Activated T-helper 17 cell treated with anti-CD3 and anti-CD28 coated beads, Interleukin-2, amount 50 U/mL, for 72 hours (primary cell): ENCODE results near the gene USP2. TPM values are rescaled to one million over a fixed set of nuclear protein-coding genes. Genes with fewer than 3 reads are reported as not detected.

Experiments used
- ATAC-seq: fragments of 150-1000 bp; cut with Tn5 transposase; replicated peaks from 2 replicates; pipeline ENCODE4 v1.10.0; 2021; ENCODE audit warnings: mild to moderate bottlenecking, moderate library complexity
- H3K27ac Mint-ChIP-seq: one replicate; pipeline ENCODE4 v1.8.0; 2022; ENCODE audit warnings: mixed read lengths
- H3K27me3 Mint-ChIP-seq: one replicate; pipeline ENCODE4 v1.8.0; 2022; ENCODE audit warnings: mixed read lengths
- H3K36me3 Mint-ChIP-seq: one replicate; pipeline ENCODE4 v1.8.0; 2022; ENCODE audit warnings: low read depth, mild to moderate bottlenecking, mixed read lengths
- H3K4me1 Mint-ChIP-seq: one replicate; pipeline ENCODE4 v1.8.0; 2022; ENCODE audit warnings: mixed read lengths
- H3K4me3 Mint-ChIP-seq: one replicate; pipeline ENCODE4 v1.8.0; 2022; ENCODE audit warnings: mild to moderate bottlenecking, mixed read lengths
- H3K9me3 Mint-ChIP-seq: one replicate; pipeline ENCODE4 v1.8.0; 2022; ENCODE audit warnings: mixed read lengths
- total RNA-seq, 2 donors: library from RNA; stranded (reverse); gene quantifications; one replicate each; pipeline ENCODE4 v1.2.3, GENCODE V29; 2022

Gene USP2
- total RNA-seq, 2 donors from 2014 or later: 0.52 to 1.3 TPM

DNA sequence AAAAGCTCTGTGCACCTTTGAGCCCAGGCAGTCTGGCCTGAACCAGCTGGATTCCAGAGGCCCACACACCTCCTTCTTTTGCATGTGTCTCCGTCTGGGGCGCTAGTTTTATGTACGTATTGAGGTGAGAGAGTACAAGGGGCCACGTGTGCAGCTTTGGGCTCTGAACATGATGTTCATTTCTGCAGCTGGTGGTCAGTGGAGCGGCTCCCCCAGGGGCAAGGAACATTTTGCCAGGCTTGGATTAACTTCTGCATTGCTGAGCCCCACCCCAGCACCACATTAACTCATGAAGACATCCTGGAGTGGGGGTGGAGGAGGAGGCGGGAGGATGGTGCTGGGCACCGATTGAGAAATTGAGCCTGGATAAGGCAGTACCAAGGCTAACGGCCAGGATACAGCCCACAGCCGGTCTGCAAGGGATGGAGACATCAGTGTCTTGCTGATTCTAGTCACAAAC is 13.8 kb downstream of the USP2 start:
- H3K27ac Mint-ChIP-seq: no peak overlapping the region
- ATAC-seq: no peak
- H3K27me3 Mint-ChIP-seq: peaks cover 37% of the 10 kb centered on the region
- H3K4me3 Mint-ChIP-seq: no peak overlapping the region
- H3K4me1 Mint-ChIP-seq: peaks cover 4% of the 10 kb centered on the region
- H3K36me3 Mint-ChIP-seq: no peaks in the 10 kb centered on the region
- peaks cover 3% of the 10 kb centered on the region for H3K9me3 Mint-ChIP-seq

DNA sequence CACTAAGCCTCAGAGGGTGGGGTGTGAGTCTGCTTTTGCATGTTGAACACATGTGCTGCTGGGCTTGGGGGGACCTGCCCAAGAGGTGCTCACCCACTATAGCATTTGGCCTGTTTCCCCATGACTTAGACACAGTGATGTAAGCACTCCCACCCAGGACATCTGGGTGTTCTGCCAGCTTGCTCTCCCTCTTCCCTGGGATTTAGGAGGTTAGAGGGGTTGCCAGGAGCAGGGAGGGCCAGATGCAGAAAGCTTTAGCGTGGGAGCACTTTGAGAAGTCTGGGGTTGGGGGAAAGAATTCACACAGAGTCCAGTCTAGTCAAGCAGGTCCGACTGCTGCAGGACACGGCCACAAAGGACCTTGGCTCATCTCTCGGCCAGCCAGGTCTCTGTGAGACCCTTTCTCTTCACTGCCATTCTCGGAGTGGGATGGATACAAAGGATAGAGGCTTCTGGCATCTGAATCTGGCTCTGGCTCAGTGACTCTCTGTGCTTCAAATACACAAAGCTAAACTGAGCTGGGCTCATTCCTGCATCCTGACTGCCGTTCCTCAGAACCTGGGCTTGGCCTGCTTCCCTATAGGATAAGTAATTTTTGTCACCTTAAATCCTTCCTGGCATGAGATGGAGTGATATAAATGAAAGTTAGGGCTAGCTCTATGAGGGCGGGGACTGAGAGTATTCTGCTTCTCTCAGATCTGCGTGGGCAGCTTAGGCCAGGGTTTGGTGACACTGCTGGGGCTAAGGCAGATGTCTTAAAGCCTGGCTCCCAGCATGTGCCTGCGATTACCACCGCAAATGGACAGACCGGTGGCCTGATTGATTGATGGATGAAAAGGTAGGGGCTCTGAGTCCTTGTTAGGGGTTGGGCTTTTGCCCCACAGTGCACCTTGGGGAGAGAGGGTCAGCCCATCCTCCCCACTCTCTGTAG is 14.5 kb downstream of the USP2 start:
- H3K9me3 Mint-ChIP-seq: peaks cover 3% of the 10 kb centered on the region
- no peak overlapping the region for H3K27ac Mint-ChIP-seq
- H3K4me1 Mint-ChIP-seq: peaks cover 4% of the 10 kb centered on the region
- H3K36me3 Mint-ChIP-seq: no peaks in the 10 kb centered on the region
- no peak overlapping the region for H3K4me3 Mint-ChIP-seq
- ATAC-seq: no peak
- peaks cover 44% of the 10 kb centered on the region for H3K27me3 Mint-ChIP-seq

DNA sequence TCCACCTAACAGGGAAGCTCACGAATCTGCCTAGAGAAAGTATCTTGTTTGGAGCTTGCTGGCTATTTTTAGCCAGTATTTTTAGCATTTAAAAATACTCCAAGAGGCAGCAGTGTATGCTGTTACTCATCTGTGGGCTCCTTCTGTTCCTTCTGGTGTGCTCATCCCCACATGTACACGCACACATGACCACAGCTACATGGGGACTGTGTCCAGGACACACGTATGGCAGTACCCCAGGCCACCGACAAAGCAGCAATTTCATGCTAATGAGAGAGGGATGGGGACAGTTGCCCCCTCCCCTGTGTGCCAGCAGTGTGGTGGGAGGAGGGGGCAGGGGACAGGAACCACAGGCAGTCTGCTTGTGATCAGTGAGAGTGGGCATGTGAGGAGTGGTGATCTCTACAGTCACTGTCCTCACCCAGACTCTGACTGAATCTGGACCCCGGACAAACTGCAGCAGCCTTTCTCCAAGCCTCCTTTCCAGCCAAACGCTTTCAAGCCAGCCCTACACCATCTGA is 16.4 kb downstream of the USP2 start:
- H3K27ac Mint-ChIP-seq: no peak overlapping the region
- H3K4me1 Mint-ChIP-seq: peaks cover 4% of the 10 kb centered on the region
- peak overlapping the region; percentile 70 for H3K4me3 Mint-ChIP-seq
- no peaks in the 10 kb centered on the region for H3K36me3 Mint-ChIP-seq
- H3K9me3 Mint-ChIP-seq: peaks cover 3% of the 10 kb centered on the region
- no peak for ATAC-seq
- peaks cover 39% of the 10 kb centered on the region for H3K27me3 Mint-ChIP-seq

DNA sequence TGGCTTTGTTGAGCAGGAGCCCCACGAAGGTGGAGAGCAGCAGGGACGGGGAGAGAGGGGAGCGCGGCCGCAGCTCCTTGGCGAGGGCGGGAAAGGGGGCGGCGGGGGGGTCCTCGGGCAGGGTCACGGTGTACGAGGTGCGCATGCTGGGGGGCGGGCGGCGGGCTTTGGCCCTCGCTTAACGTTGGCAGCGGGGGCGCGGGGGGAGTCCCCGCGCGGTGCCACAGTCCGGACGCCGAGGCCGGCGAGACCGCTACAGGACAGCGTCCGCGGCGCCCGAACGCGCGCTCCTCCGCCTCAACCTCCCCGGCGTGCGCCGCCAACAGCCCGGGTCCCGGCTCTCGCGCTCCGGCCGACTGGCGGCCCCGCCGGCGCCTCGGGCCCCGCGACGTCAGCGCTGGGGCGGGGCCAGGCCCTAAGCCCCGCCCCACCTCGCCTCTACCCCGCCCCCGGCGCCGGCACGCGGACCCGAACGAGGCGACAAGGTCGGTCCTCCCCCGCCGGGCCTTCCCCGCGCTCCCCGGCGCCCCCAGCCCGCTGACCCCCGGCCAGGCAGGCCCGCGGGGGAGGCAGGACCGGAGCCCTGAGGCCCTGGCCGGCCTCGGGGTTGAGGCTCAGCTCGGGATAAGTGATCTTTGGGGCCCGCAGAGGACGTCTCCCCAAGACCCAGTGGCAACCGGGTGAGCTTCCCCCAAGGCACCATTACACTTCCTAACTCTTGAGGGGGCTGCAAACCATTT is 17.5 kb downstream of the USP2 start:
- H3K9me3 Mint-ChIP-seq: peaks cover 3% of the 10 kb centered on the region

DNA sequence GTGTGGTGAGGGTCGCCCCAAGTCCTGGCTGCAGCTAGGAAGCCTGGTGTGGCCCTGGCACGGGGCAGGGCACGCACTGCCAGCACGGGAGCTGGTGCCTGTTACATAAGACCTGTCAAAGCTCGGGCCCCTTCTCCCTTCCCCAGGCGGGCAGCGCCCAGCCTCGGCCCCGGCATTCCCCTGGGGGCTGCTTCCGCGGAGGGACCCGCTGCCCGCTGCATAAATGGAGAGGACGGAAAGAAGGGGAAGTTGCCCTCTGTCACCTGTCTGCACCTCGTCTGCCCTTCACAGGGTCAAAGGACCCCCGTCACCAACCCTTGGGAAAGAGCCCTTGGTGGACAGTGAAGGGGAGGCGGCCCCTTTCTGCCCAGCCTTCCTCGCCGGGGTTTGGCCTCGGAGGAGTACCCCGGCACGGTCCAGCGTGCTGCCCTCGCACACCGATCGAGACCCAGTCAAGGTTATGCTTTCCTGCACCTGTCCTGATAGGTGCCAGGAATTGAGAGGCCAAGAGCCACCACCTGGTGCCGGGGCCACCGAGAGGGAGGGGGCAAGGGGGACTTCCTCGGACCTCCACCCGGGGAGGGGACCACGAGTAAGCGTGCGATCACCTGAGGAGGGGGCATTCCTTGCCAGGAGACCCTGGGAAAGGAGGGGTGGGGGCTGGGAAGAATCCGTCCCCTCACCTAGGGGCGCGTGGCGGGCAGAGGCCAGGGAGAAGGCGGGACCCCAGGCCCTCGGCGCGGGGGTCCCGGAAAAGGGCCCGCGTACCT is 18.2 kb downstream of the USP2 start:
- H3K9me3 Mint-ChIP-seq: peaks cover 3% of the 10 kb centered on the region
- H3K4me3 Mint-ChIP-seq: peak overlapping the region; percentile 13
- H3K4me1 Mint-ChIP-seq: peaks cover 4% of the 10 kb centered on the region
- H3K27ac Mint-ChIP-seq: no peak overlapping the region
- H3K27me3 Mint-ChIP-seq: peaks cover 39% of the 10 kb centered on the region
- ATAC-seq: no peak
- H3K36me3 Mint-ChIP-seq: no peaks in the 10 kb centered on the region

More for the DNA sequence above, 17.5 kb downstream of the USP2 start:
- Mint-ChIP-seq H3K27ac (no peak overlapping the region), H3K4me3 (peak overlapping the region; percentile 70), H3K4me1 (peaks cover 4% of the 10 kb centered on the region), H3K27me3 (peaks cover 39% of the 10 kb centered on the region), H3K36me3 (no peaks in the 10 kb centered on the region)
- ATAC-seq: peak; percentile 54

DNA sequence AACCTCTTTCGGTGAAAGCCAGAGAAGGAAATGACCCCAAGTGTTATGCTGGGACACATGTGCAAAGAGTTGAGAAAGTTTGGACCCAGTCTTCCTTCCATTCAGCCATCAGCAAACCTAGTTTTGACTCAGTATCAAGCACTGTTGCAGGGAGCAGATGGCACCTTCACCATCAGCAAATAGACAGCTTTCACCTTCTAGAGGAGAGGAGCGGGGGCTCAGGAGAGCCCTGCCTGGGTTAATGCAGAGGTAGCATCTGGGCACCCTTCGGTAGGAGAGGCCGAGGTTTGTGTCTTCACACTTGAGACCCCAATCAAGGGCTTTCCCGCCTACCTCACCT is 18.8 kb downstream of the USP2 start:
- H3K9me3 Mint-ChIP-seq: peaks cover 3% of the 10 kb centered on the region
- peaks cover 4% of the 10 kb centered on the region for H3K4me1 Mint-ChIP-seq
- ATAC-seq: no peak
- H3K27ac Mint-ChIP-seq: no peak overlapping the region
- H3K27me3 Mint-ChIP-seq: peaks cover 38% of the 10 kb centered on the region
- no peaks in the 10 kb centered on the region for H3K36me3 Mint-ChIP-seq
- H3K4me3 Mint-ChIP-seq: peak overlapping the region; percentile 13

DNA sequence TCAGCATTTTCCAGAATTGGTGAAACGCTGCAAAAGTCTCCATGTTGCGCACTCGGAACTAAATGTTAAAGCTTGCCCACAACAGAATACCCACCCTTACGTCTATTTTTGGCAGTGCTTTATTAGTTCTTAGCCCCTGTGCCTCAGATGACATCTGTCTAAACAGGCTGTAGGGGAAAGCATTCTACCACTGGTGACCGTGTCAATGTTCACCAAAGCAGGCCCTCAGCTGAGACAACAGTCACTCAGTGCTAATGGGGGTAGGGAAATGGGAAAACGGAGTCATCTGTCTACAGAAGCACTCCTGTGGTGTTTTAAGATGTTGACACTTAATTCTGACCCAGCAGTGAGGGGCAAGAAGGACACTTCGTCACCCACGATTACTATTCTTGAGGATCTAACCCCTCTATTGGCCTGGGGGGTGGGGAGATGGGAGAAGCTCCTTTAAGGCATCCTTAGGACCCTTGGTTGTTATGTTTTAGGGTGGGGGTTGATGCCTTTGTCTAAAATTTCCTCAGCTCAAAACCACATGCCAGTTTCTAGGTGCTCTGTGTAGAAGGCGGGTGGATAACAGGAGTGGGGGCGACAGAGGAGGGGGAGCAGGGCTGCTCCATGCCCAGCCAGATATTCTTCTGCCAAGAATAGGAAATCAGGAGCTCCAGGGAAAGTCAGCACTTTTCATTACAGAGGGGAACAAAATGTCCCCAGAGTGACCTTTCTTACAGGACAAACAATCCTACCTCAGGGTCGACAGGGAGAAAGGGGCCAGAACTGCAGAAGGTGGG is 19.4 kb downstream of the USP2 start:
- no peak for ATAC-seq
- peaks cover 3% of the 10 kb centered on the region for H3K9me3 Mint-ChIP-seq

DNA sequence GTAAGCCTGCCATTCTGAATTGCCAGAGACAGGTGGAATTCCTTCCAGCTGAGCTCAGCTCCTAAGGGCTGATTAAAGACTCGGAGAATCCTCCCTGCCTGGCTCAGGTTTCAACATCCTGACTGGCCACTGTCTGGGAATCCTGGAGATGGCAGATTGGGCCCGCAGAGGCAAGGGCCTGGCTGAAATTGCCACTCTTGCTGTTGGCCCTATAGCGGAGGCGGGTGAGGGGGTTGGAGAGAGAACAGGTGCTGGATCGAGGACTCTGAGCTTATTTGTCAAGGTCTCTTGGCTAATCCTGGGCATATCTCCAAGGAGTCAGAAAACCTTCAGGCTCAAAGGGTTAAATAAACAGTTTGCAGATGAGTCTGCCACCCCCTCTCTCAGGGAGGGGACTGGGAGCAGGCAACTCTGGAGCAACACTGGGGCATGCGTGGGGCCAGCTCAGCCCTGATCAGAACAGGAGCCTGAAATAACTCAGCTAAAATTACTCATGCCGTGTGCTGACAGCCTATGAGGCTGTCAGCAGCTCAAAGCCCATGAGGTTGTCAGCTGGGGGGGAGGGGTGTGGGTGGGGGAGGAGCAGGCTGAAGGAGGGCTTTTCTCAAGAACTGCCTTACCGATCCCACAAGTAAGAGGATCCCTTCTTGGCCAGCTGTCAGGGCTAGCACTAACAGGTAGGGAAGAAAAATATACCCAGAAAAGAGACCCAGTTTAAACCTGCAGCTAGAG is 20.3 kb downstream of the USP2 start:
- no peaks in the 10 kb centered on the region for H3K36me3 Mint-ChIP-seq
- peaks cover 25% of the 10 kb centered on the region for H3K27me3 Mint-ChIP-seq
- peak overlapping the region; percentile 43 for H3K27ac Mint-ChIP-seq
- H3K9me3 Mint-ChIP-seq: peaks cover 3% of the 10 kb centered on the region
- ATAC-seq: peak; percentile 89
- H3K4me1 Mint-ChIP-seq: peaks cover 9% of the 10 kb centered on the region
- no peak overlapping the region for H3K4me3 Mint-ChIP-seq

More for the DNA sequence above, 19.4 kb downstream of the USP2 start:
- Mint-ChIP-seq H3K27ac (no peak overlapping the region), H3K36me3 (no peaks in the 10 kb centered on the region), H3K4me3 (peak overlapping the region; percentile 13), H3K27me3 (peaks cover 33% of the 10 kb centered on the region), H3K4me1 (peaks cover 4% of the 10 kb centered on the region)

DNA sequence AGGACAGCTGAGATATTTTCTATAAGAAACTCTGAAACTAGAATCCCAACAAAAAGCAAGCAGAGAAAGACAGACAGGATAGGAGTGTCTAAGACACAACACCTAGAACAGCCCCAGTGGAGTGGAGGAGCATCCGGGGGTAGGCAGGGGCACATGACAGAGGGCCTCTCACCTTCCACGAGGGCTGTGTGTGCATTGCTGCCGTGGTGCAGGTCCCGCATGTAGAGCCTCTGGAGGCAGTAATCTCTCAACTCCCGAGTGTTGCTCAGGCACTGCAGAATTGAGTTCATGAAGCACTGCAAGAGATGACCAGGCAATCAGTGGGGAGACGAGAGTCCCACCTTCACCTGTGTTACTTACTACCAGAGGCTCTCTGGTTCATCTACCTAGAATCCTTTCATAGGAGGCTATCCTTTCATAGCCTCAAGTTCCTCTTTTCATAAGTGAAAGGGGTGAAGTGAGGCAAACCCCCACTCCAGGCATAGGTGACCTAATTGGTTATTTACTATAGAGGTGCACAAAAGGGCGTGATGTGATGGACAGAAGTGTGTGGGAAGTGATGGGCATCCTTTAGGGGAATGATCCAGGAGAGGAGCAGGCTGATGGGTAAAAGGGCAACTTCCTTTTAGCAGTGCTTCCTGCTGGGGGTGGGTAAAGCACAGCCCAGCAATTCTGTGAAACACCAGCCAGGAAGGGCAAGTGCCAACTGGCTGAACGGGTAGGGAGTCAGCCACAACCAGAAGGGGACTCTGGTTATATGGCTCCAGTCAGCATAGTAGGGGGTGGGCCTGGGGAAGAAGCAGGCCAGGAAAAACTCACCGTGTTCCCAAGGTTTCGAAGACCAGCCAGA is 21.9 kb downstream of the USP2 start:
- ATAC-seq: no peak
- Mint-ChIP-seq H3K27ac (no peak overlapping the region), H3K4me1 (peaks cover 8% of the 10 kb centered on the region), H3K27me3 (peaks cover 19% of the 10 kb centered on the region), H3K9me3 (peaks cover 2% of the 10 kb centered on the region), H3K36me3 (no peaks in the 10 kb centered on the region), H3K4me3 (no peak overlapping the region)

DNA sequence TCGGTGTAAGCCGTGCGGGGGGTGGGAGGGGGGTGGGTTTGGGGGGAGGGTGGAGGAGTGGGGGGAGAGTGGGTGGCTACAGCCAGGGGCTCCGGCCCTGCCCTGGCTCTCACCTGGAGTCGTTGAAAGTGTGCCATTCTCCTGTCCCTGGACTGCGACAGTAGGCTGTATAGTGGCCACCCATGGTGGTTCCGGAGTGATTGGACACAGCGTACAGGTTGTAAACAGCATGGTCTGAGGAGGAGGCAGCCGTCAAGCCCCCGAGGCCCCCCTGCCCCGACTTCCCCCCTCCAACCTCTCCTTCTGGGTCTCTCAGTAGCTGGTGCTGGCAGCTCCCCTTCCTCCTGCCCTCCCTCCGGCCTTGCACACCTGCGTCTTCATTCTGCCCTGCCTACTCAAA is 24.4 kb downstream of the USP2 start:
- H3K27me3 Mint-ChIP-seq: peaks cover 11% of the 10 kb centered on the region
- no peaks in the 10 kb centered on the region for H3K36me3 Mint-ChIP-seq
- no peak for ATAC-seq
- H3K4me3 Mint-ChIP-seq: peak overlapping the region; percentile 81
- H3K4me1 Mint-ChIP-seq: peaks cover 5% of the 10 kb centered on the region
- H3K27ac Mint-ChIP-seq: no peak overlapping the region
- no peaks in the 10 kb centered on the region for H3K9me3 Mint-ChIP-seq

DNA sequence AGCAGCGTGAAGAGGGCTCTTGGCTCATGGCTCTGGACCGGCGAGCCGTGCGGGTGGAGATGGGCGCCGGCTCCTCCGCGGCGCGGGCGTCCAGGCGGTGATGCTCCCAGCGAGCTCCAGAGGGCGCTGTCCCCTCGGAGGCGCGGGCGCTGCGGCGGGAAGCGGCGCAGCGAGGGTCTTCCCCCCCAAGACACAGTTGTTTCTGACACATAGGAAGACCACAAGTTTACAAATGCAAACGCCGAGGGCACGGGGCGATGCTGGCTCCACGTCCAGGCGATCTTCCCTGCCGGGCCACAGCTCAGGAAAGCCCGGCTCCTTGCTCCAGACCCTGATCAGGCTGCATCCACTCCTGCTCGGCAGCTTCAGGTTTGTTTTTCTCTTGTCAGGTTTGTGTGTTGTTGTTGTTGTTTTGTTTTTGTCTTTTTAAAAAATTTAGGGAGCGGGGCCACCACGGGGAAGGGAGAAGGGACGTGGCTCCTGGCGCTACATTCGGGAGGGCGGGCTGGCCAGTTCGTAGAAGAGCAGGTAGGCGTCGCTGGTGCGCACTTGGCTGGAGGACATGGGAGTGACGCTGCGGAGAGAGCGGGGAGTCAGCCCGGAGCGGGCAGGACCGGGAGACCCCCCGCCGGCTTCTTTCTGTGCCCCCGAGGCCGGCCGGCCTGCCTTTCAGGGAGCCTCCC is 25.0 kb downstream of the USP2 start:
- H3K27ac Mint-ChIP-seq: peak overlapping the region; percentile 43
- no peaks in the 10 kb centered on the region for H3K9me3 Mint-ChIP-seq
- ATAC-seq: peak; percentile 84
- H3K4me1 Mint-ChIP-seq: peaks cover 5% of the 10 kb centered on the region
- H3K4me3 Mint-ChIP-seq: peak overlapping the region; percentile 81
- peaks cover 14% of the 10 kb centered on the region for H3K27me3 Mint-ChIP-seq
- H3K36me3 Mint-ChIP-seq: no peaks in the 10 kb centered on the region
